Measurements from ENCODE around the gene DRC7.
A peak's percentile ranks its signal among the peaks of the same experiment; 100 is the strongest.

Gene DRC7, protein sequence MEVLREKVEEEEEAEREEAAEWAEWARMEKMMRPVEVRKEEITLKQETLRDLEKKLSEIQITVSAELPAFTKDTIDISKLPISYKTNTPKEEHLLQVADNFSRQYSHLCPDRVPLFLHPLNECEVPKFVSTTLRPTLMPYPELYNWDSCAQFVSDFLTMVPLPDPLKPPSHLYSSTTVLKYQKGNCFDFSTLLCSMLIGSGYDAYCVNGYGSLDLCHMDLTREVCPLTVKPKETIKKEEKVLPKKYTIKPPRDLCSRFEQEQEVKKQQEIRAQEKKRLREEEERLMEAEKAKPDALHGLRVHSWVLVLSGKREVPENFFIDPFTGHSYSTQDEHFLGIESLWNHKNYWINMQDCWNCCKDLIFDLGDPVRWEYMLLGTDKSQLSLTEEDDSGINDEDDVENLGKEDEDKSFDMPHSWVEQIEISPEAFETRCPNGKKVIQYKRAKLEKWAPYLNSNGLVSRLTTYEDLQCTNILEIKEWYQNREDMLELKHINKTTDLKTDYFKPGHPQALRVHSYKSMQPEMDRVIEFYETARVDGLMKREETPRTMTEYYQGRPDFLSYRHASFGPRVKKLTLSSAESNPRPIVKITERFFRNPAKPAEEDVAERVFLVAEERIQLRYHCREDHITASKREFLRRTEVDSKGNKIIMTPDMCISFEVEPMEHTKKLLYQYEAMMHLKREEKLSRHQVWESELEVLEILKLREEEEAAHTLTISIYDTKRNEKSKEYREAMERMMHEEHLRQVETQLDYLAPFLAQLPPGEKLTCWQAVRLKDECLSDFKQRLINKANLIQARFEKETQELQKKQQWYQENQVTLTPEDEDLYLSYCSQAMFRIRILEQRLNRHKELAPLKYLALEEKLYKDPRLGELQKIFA

DNA sequence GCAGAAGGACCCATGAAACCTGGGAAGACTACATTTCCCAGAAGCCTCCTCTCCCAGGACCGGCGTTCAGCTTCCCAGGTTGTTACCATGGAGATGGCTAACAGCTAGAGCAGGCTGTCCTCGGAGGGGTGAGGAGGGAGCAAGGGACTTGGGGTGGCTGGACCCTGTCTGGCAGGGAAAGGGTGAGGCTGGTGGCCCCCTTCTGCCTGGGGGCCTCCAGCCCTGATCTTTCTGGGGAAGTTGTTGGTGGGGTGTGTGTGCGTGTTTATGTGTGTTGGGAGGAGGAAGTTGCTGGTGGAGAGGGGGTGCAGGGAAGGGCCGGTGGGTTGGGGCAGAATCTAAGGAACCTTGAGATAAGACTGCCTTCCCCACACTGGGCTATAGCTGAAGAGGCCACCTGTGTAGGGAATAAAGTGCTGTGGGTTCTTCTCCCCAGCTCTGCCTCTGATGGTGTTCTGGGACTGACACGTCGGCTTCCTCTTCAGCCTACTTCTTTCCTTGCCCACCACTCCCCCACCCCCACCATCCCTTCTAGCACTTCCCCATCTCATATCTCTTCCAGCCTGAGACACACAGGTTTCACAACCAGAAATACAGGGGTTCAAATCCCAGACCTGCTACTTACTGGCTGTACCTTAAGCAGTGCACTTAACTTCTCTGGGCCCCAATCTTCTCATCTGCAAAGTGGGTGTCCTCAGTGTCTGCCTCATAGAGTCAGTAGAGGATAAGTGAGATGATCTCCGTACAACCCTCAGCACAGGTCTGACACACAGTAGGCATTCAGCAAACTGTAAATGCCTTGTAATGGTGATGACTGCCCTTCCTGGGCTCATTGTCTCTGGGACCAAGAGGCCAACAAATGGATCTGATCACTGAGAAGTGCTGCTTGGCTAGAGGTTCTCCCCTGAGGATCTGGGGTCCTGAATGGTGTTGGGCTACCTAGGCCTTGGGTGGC is at the start of gene DRC7:
TSS of gene DRC7 (plus strand) at position 82 of the 955 bp plus-strand sequence. CDS start 3,144 bp downstream, outside the sequence.
- DNase-seq (ENCODE audit: low spot score) = peak; percentile 71

DNA sequence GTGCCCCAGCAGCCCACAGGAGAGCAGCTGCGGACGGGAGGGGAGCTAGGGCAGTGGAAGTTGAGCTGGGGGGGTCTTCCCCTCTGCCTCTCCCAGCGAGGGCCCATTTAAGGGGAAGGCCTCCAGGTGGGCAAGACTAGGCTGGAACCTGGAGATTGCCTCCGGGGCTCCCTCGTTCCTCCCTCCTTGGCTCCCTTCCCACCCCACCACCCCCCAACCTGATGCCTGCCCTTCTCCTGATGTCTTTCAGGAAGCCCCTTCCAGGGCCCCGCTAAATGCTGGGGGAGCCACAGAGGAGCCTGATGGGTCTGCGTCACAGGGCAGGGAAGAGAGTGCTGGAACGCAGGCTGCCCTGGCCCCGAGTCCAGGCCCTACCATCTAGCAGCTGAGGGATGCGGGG is 49.4 kb upstream of the DRC7 start:
- DNase-seq (ENCODE audit: low spot score) = no peak

DNA sequence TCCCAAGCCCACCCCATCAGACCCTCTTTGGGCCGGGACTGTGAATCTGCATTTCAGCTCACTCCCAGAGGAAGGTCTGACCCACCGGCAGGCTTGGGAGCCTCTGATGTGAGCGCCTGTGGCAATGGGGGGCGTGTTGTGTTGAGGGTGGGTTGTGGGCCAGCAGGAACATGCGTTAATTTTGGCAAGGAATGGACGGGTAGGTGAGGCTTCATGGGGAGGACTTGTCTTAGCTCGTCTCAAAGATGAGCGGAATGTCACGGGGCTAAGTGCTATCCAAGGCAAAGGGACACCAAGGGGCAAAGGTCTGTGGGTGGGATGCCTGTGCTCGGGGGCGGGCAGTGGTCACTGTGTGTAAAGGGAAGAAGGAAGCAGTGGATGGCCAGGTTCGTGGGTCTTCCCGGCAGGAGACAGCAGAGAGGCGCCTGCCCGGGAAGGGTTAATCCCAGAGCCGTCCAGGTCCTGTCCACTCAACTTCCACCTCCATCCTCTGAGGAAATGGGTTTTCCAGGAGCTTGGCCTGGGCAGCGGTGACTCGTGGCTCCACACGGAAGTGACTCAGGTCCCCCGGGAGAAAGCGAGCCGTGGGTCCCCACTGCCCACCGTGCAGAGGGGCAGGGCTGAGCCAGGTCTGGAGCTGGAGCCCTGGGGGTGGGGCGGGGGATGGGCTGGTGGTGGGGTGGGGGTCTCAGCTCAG is 48.8 kb upstream of the DRC7 start:
- peak; percentile 84 for DNase-seq (ENCODE audit: low spot score)

DNA sequence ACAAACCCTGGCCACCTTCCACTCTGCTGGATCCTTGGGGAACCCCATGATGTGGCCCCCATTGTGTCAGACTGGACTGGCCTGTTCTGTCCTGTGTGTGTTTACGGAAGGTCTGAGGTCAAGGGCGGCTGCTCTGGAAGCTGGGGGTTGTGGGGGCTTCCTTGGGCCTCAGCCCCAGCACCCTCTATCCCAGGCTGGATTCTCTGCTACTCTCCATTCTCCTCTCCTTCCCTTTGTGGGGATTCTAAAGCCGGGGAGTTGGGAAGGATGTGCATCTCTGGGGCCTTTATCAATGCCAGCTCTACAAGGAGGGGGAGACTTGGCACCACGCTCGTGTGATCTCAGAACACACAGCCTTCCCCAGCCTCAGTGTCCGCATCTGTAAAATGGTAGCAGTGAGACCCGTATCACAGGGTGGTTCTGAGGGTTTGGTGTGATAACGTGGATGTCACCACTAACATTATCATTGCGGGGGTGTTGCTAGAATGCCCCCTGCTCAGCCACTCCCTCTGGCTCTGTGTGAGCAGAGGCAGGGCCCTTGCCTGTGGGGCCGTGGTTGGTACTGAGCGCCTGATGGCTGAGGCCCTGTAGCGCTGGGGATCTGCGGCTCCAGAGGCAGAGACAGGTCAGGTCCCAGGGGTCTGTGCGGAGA is 48.1 kb upstream of the DRC7 start:
- no peak for DNase-seq (ENCODE audit: low spot score)

DNA sequence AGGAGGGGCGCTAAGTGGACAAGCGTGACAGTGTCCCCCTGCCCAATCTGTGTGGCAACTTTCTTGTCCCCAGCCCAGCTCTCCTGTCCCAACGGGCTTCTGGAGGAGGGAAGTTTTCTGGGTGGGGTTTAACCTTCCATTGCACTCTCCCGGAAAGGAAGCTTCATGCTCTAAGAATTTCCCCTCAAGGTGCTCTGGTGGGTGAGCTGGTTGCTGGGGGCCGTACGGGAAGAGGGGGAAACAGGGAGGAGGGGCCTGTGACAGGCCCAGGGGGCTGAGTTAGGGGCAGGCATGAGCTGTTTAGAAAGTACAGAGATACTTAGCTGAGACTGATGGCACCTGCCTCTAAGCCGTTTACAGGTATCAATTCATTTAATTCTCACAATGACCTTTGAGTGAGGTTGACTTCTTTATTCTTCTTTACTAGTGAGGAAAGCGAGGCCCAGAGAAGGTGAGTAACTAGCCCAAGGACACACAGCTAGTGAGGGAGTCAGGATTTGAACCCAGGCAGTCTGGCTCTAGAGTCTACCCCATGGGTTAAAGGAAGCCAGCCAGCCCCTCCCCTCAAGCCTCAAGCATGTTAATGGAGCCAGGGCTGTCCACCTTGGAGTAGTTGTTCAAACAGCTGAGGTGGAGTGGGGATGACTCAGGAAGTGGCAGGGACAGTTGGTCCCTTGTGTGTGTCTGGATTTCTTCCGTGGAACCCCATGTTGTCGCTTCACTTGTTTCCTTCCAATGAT is 47.3 kb upstream of the DRC7 start:
- DNase-seq (ENCODE audit: low spot score) = no peak

DNA sequence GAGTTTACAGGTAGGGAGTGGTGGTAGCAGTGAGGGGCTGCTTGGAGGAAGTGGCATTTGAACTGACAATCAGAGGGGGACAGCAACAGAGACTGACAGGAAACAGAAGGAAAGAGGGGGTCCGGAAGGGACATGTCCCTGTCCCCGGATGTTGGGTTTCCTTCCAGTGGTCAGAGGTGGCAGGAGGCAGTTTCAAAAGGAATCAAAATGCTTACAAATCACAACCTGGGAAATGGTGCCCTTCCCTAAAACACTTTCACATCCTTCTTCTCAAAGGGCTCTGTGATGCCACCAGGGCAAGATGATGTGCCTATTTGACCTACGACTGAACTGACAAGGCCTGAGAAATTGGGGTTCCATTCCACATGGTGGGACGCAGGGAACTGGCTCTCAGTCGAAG is 46.5 kb upstream of the DRC7 start:
- DNase-seq (ENCODE audit: low spot score) = no peak

DNA sequence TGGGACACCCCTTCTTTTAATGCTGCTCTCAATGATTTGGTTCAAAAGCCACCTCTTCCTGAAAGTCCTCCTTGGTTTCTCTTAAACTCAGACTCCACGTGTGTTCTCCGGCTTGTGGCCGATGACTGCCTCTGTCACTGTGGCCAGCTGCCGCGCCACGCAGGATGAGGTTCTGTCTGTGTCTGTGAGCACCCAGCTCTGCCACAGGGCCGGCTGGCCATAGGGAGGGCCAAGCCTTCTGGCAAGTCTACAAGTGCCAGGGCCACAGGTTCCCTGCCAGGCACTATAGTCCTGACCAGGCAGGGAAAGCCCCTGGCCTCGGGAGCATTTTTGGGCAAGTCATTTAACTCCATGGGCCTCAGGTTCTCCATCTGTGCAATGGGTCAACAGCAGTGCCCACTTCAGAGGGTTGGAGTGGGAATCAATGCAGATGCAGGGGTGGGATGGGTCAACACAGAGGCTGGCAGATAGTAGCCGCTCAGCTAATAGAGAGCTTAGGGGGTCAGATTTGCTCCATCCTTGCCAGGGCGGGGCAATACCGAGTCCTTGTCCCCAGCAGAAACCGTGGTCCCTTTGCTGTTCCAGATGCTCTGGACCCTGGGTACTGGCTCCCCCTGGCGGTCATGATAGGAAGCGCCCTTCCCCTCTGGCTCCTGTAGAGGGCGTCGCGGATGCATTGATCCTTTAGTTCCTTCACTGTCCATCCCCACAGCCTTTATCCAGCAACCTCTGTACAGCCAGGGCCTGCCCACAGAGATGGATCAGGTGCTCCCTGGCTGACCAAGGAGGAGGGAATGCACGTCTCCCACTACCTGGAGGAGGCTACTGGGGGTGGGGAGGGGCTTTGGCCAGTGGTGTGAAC is 45.8 kb upstream of the DRC7 start:
- peak; percentile 94 for DNase-seq (ENCODE audit: low spot score)

DNA sequence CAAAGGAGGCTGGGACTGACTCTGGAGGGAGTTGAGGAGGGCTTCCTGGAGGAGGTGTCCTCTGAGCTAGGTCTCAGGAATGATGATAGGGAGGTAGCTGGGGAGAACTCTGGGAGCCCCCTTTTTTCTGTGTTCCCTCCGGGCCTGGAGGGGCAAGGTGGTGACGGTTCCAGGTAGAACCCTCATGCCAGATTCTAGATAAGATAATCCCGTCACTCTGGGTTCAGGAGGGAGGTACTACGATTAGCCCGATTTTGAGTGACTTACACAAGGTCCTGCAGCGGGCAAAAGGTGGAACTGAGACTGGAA is 45.2 kb upstream of the DRC7 start:
- no peak for DNase-seq (ENCODE audit: low spot score)

DNA sequence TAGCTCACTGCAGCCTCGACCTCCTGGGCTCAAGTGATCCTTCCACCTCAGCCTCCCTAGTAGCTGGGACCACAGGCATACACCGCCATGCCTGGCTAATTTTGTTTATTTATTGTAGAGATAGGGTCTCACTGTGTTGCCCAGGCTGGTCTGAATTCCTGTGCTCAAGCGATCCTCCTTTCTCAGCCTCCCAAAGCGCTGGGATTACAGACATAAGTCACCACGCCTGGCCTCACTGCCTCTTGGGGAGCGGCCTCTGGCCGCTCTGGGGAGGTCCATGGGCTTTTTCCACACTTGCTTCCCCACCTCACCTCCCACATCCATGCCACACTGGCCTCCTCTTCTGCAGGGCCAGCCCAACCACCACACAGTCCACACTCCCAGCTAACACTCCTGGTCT is 44.8 kb upstream of the DRC7 start:
- DNase-seq (ENCODE audit: low spot score) = no peak

DNA sequence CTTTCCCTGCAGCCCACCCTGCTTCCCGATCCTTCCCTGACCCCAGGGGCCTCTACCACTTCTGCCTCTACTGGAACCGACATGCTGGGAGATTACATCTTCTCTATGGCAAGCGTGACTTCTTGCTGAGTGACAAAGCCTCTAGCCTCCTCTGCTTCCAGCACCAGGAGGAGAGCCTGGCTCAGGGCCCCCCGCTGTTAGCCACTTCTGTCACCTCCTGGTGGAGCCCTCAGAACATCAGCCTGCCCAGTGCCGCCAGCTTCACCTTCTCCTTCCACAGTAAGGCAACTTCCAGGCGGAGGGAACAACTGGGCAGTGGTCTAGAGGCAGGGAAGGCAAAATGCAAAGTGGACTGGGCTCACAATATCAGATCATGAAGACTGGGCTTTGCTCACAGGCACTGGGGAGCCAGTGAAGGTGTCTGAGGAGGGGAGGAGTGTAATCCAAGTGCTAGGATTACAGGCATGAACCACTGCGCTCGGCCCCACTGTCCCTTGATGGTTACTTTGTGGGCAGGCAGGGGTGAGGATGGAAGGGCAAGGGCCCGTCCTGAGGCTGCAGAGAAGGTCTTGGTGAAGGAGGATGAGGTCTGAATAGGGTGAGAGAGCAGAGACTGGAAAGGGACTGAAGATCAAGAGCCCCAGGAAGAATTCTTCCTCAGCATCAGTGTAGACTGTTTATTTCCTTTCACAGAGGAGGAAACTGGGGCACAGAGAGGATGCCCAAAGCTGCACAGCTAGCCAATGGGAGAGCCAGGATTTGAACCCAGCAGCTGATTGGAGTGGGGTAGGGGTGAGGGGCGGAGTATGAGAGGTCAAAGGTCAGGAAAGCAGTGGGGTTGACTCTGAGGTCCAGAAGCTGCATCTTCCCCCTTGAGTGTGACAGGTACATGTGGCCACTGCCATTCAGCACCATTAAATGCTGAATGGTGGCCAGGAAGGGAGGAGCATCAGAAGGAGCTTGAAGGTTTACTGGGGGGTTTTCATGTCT is 43.0 kb upstream of the DRC7 start:
- DNase-seq (ENCODE audit: low spot score) = no peak

DNA sequence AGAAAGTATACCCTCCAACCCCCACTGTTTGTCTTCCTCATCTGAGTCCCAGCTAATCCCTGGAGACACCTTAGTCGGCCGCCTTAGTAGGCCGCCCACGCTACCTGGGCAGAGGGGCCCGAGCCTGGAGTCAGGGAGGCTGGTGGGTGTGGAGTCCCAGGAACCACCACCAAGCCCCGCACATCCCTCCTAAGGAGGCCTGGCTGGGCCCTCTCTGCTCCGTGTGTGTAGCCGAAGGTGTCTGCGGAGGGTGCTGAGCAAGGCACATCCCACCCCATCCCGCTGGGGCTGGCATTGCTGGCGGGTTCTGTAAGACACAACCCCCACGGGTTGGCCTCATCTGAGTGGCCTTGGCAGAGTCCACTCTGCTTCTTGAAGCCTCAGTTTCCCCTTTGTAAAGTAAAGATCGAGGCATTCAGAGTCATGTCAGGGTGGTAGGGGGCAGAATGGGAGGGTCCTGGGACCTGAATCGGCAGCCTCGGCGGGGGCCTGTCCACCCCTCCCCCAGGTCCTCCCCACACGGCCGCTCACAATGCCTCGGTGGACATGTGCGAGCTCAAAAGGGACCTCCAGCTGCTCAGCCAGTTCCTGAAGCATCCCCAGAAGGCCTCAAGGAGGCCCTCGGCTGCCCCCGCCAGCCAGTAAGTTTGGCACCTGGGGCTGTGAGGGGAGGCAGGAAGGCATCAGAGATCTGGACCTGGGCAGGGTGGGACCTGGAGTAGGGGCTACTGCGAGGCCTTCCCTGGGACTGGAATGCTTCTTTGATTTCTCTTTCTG is 41.7 kb upstream of the DRC7 start:
- DNase-seq (ENCODE audit: low spot score) = no peak

DNA sequence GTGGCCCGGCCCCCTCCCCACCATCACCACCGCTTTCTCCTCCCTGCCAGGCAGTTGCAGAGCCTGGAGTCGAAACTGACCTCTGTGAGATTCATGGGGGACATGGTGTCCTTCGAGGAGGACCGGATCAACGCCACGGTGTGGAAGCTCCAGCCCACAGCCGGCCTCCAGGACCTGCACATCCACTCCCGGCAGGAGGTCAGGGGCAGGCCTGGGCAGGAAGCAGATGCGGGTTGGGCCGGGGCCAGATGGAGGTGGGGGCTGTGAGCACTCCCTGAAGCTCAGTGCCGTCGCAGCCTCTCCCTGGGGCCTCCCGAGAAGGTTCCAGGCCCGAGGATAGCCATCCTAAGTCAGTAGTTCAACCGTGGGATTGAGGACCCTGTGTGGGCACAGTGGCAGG is 40.7 kb upstream of the DRC7 start:
- DNase-seq (ENCODE audit: low spot score) = no peak

DNA sequence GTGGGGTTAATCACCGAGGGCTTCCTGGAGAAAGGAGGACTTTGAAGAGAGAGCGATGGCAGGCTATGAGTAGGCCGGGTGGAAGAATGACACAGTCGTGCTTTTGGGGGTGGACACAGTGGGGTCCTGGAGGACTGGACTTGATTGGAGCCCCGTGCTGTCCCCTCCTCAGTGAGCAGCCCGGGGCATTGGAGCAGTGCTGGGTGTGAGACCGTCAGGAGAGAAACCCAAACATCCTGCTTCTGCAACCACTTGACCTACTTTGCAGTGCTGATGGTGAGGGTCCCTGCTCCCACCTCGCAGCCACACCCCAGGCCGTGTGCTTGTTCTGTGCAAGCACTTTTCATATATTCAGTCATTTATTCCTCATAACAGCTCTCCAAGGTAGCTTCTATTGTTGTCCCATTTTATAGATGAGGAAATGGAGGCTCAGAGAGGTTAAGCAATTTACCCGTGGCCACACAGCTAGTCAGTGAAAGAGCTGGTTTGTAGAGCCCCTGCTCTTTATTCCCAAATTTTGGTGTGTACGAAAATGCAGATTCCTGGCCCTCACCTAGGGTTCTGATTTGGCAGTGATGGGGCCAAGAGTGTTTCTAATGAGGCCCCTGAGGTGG is 38.2 kb upstream of the DRC7 start:
- no peak for DNase-seq (ENCODE audit: low spot score)

DNA sequence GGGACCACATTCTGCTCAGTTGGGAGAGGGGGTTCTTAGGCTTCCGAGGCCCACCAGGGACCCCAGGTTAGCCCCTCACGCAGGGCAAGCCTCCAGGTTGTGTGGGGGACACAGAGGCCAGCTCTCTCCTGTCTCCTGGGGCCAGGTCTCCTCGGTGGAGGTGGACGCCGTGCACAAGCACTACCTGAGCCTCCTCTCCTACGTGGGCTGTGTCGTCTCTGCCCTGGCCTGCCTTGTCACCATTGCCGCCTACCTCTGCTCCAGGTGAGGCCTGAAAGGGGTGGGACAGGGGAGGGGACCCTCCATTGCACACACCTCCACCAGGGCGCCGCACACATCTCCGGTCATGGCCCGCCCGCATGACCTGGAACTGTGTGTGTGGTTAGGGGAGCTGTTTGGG is 37.4 kb upstream of the DRC7 start:
- no peak for DNase-seq (ENCODE audit: low spot score)

DNA sequence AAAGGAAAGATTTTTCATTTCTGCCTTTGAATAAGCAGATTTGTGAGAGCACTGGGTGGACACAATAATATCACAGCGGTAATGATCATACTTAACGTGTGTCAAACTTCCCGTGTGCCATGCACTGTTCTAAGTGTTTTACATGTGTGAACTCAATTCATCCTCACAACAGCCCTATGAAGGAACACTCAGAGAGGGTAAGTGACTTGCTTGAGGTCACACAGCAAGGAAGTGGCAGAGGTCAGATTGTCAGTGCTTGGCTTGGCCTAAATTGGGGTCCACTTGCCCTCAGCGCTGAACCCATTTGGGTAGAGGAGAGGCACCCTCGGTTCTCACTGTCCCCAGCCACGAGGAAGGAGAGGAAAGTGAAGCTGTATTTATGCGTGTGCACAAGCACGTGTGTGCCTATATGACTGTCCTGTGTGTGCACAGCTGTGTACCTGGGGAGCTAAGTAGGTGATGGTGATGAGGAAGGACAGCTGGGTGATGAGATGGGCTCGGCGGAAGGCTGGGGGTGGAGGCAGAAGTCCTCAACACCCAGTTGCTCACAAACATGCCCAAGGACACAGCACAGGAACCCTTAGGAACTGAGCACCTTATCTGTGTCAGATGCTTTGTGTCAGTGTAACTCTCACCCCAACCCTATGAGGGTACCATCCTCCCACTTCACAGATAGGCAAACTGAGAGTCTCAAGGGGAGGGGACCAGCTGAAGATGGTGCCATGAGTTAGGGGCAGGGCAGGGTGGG is 36.3 kb upstream of the DRC7 start:
- no peak for DNase-seq (ENCODE audit: low spot score)
